ENCODE measurements around the gene NMNAT2.

DNA sequence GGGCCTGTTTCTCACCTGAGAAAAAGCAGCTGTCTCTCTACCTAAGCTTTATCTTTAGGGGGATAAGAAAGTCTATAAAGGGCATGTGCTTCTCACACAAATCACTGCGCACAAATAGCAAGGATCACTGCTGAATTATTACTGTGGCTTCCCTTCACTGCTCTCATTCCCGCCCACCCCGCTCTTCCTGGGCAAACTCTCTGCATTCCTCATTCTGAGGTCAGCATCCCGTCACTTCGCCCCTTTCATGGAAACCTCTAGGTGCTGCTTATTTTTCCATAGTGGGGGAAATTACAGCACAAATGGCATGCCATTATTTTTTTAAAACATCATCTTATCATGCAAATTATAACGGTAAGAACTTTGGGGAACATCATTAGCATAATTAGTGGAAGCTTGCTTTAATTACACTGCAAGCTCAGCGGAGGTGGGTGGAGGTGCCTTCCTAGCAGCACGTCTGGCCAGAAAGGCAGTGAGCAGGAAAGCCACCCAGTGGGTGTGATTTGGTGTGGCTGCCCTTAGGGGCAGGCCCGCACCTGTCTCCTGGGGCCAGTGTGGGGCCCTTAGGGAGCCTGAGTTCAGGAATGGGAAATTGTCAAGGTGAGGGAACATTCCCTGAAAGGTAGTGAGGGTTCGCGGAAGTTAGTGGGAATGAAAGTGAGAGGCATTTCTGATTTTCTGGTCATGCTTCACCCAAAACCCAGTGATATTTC lies 126.2 kb downstream of the NMNAT2 start:
- TF ChIP-seq REST (IDR thresholded peaks at IDR 0.05; ENCODE audit: low read depth): no peak
- TF ChIP-seq EZH2 (IDR thresholded peaks at IDR 0.05): no peak
- no peak for TF ChIP-seq ZFX (IDR thresholded peaks at IDR 0.05)
- TF ChIP-seq CTCF (IDR thresholded peaks at IDR 0.05 in 2 of 3, conservative IDR thresholded peaks at IDR 0.05 in 1 of 3; ENCODE audit: borderline replicate concordance in 1 of 3, insufficient read depth in 1 of 3, low read depth in 2 of 3, low read length in 2 of 3): no peak
- no peak for TF ChIP-seq POLR2AphosphoS5 (IDR thresholded peaks at IDR 0.05; ENCODE audit: low read depth, low read length)
- no peak for TF ChIP-seq YY1 (IDR thresholded peaks at IDR 0.05; ENCODE audit: extremely low read depth, insufficient replicate concordance, low read depth, low read length)
- TF ChIP-seq MAX (IDR thresholded peaks at IDR 0.05): no peak
- TF ChIP-seq ZNF274 (IDR thresholded peaks at IDR 0.05; ENCODE audit: low read depth, low read length): no peak
- TF ChIP-seq, protein P1, sequence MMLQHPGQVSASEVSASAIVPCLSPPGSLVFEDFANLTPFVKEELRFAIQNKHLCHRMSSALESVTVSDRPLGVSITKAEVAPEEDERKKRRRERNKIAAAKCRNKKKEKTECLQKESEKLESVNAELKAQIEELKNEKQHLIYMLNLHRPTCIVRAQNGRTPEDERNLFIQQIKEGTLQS (IDR thresholded peaks at IDR 0.05): no peak

Data from HCT116 (cell line).